ENCODE data around the gene PRAMEF6. TPM values are rescaled to one million over a fixed set of nuclear protein-coding genes. Genes with fewer than 3 reads are reported as not detected.
"Not testable (repeated sequence)": the region's sequence is repeated elsewhere in the genome, so short reads cannot be mapped to it uniquely, and the experiment has no call there.

Gene PRAMEF6
- not detected for total RNA-seq (2021; fragmentation: NEBNext Ultra II Directional; extraction: Animal tissue kit (Norgen Biotek cat#: 25700))
- long read RNA-seq = 0 reads

DNA sequence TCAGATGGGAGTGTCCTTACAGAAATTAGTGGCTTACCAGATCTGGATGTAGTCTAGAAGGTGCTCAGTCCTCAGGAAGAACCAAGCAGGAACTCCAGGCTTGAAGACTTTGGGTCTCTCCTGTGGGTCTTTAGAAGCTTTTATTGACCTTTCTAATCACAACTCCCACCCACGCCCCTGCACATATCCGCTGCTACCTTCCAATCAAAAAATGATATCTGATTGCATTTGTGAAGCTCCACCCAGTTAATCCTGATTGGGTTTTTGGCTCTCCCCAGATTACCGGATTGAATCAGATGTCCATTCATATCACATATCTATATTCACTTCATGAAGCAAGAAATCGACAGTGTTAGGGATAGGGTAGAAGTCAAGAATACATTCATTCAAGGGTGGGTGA lies at the start of gene PRAMEF6:
Gene PRAMEF6 (minus strand): TSS at position 101 of the 400 bp plus-strand sequence. CDS start 5,062 bp downstream, outside the sequence.
- not testable (repeated sequence) for H3K4me3 Mint-ChIP-seq; H3K9me3 Mint-ChIP-seq; H3K4me1 Mint-ChIP-seq (ENCODE audit: low read depth); H3K27me3 Mint-ChIP-seq (ENCODE audit: insufficient read depth); H3K36me3 Mint-ChIP-seq (ENCODE audit: low read depth); DNase-seq; H3K27ac Mint-ChIP-seq

DNA sequence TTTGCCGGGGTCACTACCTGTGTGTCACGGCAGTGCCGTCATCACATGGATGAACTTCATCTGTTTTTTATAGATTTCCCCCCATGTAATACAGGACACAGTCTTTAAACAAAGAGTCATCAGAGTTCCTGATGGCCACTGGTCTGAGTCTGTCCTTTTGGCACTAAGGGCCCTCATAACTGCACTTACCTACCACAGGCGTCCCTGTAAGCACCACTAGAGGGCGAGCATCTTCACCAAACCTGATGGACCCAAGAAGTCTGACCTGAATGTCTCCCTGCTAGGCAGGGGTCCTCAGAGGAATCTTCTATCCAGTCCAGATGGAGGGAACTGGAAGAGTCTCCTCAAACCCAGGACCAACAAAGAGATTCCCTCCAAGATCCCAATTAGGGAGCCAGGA lies 23.0 kb downstream of the PRAMEF6 start:
- H3K4me1 Mint-ChIP-seq (ENCODE audit: low read depth); H3K27ac Mint-ChIP-seq; H3K27me3 Mint-ChIP-seq (ENCODE audit: insufficient read depth); H3K4me3 Mint-ChIP-seq; H3K9me3 Mint-ChIP-seq; H3K36me3 Mint-ChIP-seq (ENCODE audit: low read depth); DNase-seq: not testable (repeated sequence)

DNA sequence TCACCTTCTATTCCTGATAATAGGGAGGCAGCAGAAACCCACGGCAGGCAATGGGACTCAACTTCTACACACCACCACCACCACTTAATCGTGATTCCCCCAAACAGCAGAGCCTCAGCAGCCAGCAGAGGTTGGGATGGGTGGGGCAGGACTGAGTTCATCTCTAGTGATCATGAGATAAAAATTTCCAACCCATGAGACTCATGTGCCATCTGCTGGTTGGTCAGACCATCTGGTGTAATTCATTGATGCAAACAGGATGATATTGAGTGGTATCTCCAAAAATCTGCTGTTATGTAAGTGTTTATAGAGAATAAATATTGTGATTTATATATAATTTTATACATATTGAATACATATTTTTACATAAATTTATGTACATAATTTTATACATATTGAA lies 25.6 kb downstream of the PRAMEF6 start:
- not testable (repeated sequence) for H3K4me3 Mint-ChIP-seq; H3K36me3 Mint-ChIP-seq (ENCODE audit: low read depth); H3K9me3 Mint-ChIP-seq; H3K27ac Mint-ChIP-seq; H3K4me1 Mint-ChIP-seq (ENCODE audit: low read depth); DNase-seq; H3K27me3 Mint-ChIP-seq (ENCODE audit: insufficient read depth)

DNA sequence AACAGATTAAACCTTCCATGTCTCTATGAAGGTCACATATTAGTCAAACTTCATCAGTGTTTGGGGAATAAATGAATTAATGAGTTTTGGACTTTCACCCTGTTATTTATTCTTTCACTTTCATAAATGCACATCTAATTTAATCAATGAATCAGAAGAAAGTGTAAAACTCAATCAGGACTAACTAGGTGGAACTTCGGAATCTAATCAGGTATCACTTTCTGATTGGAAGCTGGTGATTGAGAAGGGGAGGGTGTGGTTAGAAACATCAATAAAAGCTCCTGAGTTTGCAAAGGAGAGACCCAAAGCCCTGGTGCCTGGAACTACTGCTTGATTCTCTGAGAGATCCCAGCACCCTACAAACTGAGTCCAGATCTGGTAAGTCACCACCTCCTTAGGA lies 31.1 kb downstream of the PRAMEF6 start, which contains the start of gene PRAMEF7:
Gene PRAMEF7 (plus strand): TSS at position 301 of the 400 bp plus-strand sequence. CDS start 1,083 bp downstream, outside the sequence.
- not testable (repeated sequence) for DNase-seq; H3K36me3 Mint-ChIP-seq (ENCODE audit: low read depth); H3K4me3 Mint-ChIP-seq; H3K27ac Mint-ChIP-seq; H3K9me3 Mint-ChIP-seq; H3K27me3 Mint-ChIP-seq (ENCODE audit: insufficient read depth); H3K4me1 Mint-ChIP-seq (ENCODE audit: low read depth)

DNA sequence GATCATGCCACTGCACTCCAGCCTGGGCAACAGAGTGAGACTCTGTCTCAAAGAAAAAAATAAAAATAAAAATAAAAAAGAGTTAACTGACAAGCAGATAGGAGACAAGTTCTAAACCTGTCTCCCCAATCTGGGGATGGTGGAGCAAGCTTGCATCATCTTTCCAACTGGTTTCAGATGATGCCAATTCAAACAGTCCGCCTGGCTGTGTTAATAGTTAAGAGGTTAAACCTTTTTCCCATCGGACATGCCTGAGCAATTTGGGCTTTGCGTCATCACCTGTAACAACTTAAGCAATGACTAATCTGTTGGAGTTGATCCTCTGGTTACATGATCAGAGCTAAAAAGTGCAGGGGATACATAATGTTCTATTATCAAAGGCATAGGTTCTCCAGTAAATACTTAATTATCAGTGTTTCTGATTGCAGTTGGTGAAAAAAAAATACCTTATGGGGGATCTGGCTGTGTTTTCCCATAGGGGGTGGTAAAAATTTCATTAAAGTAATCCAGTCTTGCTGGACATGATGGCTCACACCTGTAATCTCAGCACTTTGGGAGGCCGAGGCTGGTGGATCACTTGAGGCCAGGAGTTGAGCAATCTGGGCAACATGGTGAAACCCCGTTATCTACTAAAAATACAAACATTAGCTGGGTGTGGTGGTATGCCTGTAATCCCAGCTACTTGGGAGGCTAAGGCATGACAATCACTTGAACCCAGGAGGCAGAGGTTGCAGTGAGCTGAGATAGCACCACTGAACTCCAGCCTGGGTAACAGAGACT lies 43.4 kb downstream of the PRAMEF6 start:
- not testable (repeated sequence) for H3K27ac Mint-ChIP-seq; H3K4me3 Mint-ChIP-seq; H3K36me3 Mint-ChIP-seq (ENCODE audit: low read depth); H3K4me1 Mint-ChIP-seq (ENCODE audit: low read depth); H3K27me3 Mint-ChIP-seq (ENCODE audit: insufficient read depth); DNase-seq; H3K9me3 Mint-ChIP-seq

DNA sequence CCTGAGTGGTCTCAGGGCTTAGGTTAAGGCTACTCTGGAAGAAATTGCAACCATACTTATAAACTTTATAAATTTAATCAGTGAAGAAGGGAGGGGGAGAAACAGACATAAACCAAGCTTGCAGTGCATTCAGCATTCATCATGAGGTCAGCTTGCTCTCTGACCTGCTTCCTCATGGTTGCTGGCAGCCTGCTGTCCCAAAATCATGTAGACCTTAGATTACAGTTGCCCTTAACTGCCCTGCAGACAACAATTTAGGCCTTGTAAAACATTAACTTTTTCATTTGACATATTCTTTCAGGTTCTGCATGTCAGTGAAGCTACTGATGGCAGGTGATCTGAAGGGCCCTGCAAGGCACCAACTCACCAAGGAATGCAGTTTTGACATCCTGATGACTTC lies 48.2 kb downstream of the PRAMEF6 start:
- H3K36me3 Mint-ChIP-seq (ENCODE audit: low read depth); DNase-seq; H3K27ac Mint-ChIP-seq; H3K27me3 Mint-ChIP-seq (ENCODE audit: insufficient read depth); H3K4me1 Mint-ChIP-seq (ENCODE audit: low read depth); H3K4me3 Mint-ChIP-seq; H3K9me3 Mint-ChIP-seq: not testable (repeated sequence)

DNA sequence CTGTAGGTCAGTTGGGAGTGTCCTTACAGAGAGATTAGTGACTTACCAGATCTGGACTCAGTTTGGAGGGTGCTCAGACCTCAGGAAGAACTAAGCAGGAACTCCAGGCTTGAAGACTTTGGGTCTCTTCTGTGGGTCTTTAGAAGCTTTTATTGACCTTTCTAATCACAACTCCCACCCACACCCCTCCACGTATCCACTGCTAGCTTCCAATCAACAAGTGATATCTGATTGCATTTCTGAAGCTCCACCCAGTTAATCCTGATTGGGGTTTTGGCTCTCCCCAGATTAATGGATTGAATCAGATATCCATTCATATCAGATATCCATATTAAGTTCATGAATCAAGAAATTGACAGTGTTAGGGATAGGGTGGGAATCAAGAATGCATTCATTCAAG lies 49.2 kb downstream of the PRAMEF6 start, which contains the start of gene PRAMEF10:
Gene PRAMEF10 (minus strand): TSS at position 101 of the 400 bp plus-strand sequence. CDS start 2,423 bp downstream, outside the sequence.
- not testable (repeated sequence) for H3K9me3 Mint-ChIP-seq; H3K4me3 Mint-ChIP-seq; H3K27me3 Mint-ChIP-seq (ENCODE audit: insufficient read depth); H3K36me3 Mint-ChIP-seq (ENCODE audit: low read depth); DNase-seq; H3K4me1 Mint-ChIP-seq (ENCODE audit: low read depth); H3K27ac Mint-ChIP-seq

Other genes with a start within 250 kb of the PRAMEF6 start
- gene AADACL3, start 231.5 kb downstream of the PRAMEF6 start, total RNA-seq (2021; fragmentation: NEBNext Ultra II Directional; extraction: Animal tissue kit (Norgen Biotek cat#: 25700)) = not detected
- not detected for gene CFAP107, start 201.4 kb downstream of the PRAMEF6 start, total RNA-seq (2021; fragmentation: NEBNext Ultra II Directional; extraction: Animal tissue kit (Norgen Biotek cat#: 25700))
- not detected for gene PRAMEF12, start 173.8 kb downstream of the PRAMEF6 start, total RNA-seq (2021; fragmentation: NEBNext Ultra II Directional; extraction: Animal tissue kit (Norgen Biotek cat#: 25700))
- not detected for gene PRAMEF1, start 156.2 kb downstream of the PRAMEF6 start, total RNA-seq (2021; fragmentation: NEBNext Ultra II Directional; extraction: Animal tissue kit (Norgen Biotek cat#: 25700))
- gene PRAMEF11, start 116.2 kb downstream of the PRAMEF6 start, total RNA-seq (2021; fragmentation: NEBNext Ultra II Directional; extraction: Animal tissue kit (Norgen Biotek cat#: 25700)) = not detected
- gene HNRNPCL1, start 98.9 kb downstream of the PRAMEF6 start, total RNA-seq (2021; fragmentation: NEBNext Ultra II Directional; extraction: Animal tissue kit (Norgen Biotek cat#: 25700)) = not detected
- gene PRAMEF2, start 90.5 kb downstream of the PRAMEF6 start, total RNA-seq (2021; fragmentation: NEBNext Ultra II Directional; extraction: Animal tissue kit (Norgen Biotek cat#: 25700)) = not detected
- not detected for gene PRAMEF4, start 61.4 kb downstream of the PRAMEF6 start, total RNA-seq (2021; fragmentation: NEBNext Ultra II Directional; extraction: Animal tissue kit (Norgen Biotek cat#: 25700))
- gene PRAMEF10, start 49.3 kb downstream of the PRAMEF6 start, total RNA-seq (2021; fragmentation: NEBNext Ultra II Directional; extraction: Animal tissue kit (Norgen Biotek cat#: 25700)) = not detected
- not detected for gene PRAMEF7, start 31.0 kb downstream of the PRAMEF6 start, total RNA-seq (2021; fragmentation: NEBNext Ultra II Directional; extraction: Animal tissue kit (Norgen Biotek cat#: 25700))
- gene PRAMEF27, start 109.0 kb upstream of the PRAMEF6 start, total RNA-seq (2021; fragmentation: NEBNext Ultra II Directional; extraction: Animal tissue kit (Norgen Biotek cat#: 25700)) = not detected
- gene HNRNPCL3, start 113.2 kb upstream of the PRAMEF6 start, total RNA-seq (2021; fragmentation: NEBNext Ultra II Directional; extraction: Animal tissue kit (Norgen Biotek cat#: 25700)) = not detected
- gene PRAMEF25, start 123.2 kb upstream of the PRAMEF6 start, total RNA-seq (2021; fragmentation: NEBNext Ultra II Directional; extraction: Animal tissue kit (Norgen Biotek cat#: 25700)) = not detected
- not detected for gene HNRNPCL2, start 169.3 kb upstream of the PRAMEF6 start, total RNA-seq (2021; fragmentation: NEBNext Ultra II Directional; extraction: Animal tissue kit (Norgen Biotek cat#: 25700))
- not detected for gene PRAMEF26, start 208.4 kb upstream of the PRAMEF6 start, total RNA-seq (2021; fragmentation: NEBNext Ultra II Directional; extraction: Animal tissue kit (Norgen Biotek cat#: 25700))
- gene HNRNPCL4, start 218.1 kb upstream of the PRAMEF6 start, total RNA-seq (2021; fragmentation: NEBNext Ultra II Directional; extraction: Animal tissue kit (Norgen Biotek cat#: 25700)) = not detected
- not detected for gene PRAMEF9, start 224.3 kb upstream of the PRAMEF6 start, total RNA-seq (2021; fragmentation: NEBNext Ultra II Directional; extraction: Animal tissue kit (Norgen Biotek cat#: 25700))

Measured in HFFc6 (cell line).